Lower lobe of right lung (tissue), 2 donors: ENCODE results near the gene ZNF516. TPM values are rescaled to one million over a fixed set of nuclear protein-coding genes. Genes with fewer than 3 reads are reported as not detected.

ENCODE experiments used
- ATAC-seq, 2 donors: fragments of 200-7000 bp; cut with Tn5 transposase; one replicate each; pipeline ENCODE4 v1.9.1; 2020 to 2022; ENCODE audit warnings: mild to moderate bottlenecking in 2 of 2, moderate library complexity in 2 of 2
- DNase-seq: peaks from one replicate; pipeline ENCODE4 v3.0.0-alpha.2; 2020
- H3K27ac ChIP-seq: fragments of 200-600 bp; one replicate; pipeline ENCODE4 v1.8.0; 2022
- H3K27me3 ChIP-seq: fragments of 200-600 bp; one replicate; pipeline ENCODE4 v1.8.0; 2022; ENCODE audit warnings: low read depth
- H3K36me3 ChIP-seq: fragments of 200-600 bp; one replicate; pipeline ENCODE4 v1.8.0; 2022; ENCODE audit warnings: mild to moderate bottlenecking
- H3K4me1 ChIP-seq: fragments of 200-600 bp; one replicate; pipeline ENCODE4 v1.8.0; 2022
- H3K4me3 ChIP-seq: fragments of 200-600 bp; one replicate; pipeline ENCODE4 v1.8.0; 2022; ENCODE audit warnings: mild to moderate bottlenecking
- H3K9me3 ChIP-seq: fragments of 200-600 bp; one replicate; pipeline ENCODE4 v1.8.0; 2022
- intact Hi-C: fragments of 100-400 bp; cut with DNase I; formaldehyde crosslinking; loops from one replicate; pipeline ENCODE4 v1.11.0; 2022
- total RNA-seq: library from RNA; stranded (reverse); fragmentation: NEBNext Ultra II Directional; extraction: Animal tissue kit (Norgen Biotek cat#: 25700); gene quantifications from one replicate; pipeline ENCODE4 v1.2.1, GENCODE V29; 2021
- TF ChIP-seq, protein P1 (sequence below): fragments of 200-600 bp; IDR thresholded peaks from one replicate; pipeline ENCODE4 v1.8.0; 2022; ENCODE audit warnings: antibody characterized with exemption, mild to moderate bottlenecking
- donor health status: DM: no; HTN: yes; CAD: no; lungs with severe emphysema.

The ZNF516 gene
- total RNA-seq, 1 donor from 2014 or later = 28.8 TPM

DNA sequence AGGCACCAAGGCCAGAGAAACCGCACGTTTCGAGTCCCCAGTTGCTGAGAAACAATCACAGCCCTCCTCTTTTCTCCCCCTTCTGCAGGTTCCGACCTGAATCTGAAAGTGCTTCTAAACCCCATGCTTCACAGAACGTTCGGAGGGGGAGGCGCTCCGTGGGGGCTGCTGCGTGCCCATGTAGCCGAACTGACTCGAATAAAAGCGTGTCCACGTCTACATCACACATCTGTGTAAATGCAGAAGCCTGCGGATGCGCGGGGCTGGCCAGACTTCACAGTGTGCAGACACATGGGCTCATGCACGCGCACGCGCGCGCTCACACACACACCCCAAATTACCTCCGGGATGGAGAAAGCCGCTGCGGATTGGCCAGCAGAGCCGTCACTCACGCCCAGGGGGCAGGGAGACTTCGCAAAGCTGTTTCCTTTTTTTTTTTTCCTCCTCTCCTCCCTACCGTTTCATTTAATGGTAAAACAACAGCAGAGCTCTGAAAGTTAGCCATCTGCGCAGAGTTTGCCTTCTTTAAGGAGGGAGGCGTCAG is 2.3 kb downstream of the ZNF516 start:
- H3K27ac ChIP-seq = peak overlapping the region; percentile 75
- DNase-seq (peak; percentile 100), ATAC-seq (peak; percentile 93 to 94)
- peaks cover 34% of the 10 kb centered on the region for H3K4me1 ChIP-seq
- TF ChIP-seq, protein P1, sequence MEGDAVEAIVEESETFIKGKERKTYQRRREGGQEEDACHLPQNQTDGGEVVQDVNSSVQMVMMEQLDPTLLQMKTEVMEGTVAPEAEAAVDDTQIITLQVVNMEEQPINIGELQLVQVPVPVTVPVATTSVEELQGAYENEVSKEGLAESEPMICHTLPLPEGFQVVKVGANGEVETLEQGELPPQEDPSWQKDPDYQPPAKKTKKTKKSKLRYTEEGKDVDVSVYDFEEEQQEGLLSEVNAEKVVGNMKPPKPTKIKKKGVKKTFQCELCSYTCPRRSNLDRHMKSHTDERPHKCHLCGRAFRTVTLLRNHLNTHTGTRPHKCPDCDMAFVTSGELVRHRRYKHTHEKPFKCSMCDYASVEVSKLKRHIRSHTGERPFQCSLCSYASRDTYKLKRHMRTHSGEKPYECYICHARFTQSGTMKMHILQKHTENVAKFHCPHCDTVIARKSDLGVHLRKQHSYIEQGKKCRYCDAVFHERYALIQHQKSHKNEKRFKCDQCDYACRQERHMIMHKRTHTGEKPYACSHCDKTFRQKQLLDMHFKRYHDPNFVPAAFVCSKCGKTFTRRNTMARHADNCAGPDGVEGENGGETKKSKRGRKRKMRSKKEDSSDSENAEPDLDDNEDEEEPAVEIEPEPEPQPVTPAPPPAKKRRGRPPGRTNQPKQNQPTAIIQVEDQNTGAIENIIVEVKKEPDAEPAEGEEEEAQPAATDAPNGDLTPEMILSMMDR = no peak
- no peaks in the 10 kb centered on the region for H3K9me3 ChIP-seq
- H3K36me3 ChIP-seq = no peaks in the 10 kb centered on the region
- peak overlapping the region; percentile 85 for H3K4me3 ChIP-seq
- intact Hi-C loops = no loop called here
- no peaks in the 10 kb centered on the region for H3K27me3 ChIP-seq

DNA sequence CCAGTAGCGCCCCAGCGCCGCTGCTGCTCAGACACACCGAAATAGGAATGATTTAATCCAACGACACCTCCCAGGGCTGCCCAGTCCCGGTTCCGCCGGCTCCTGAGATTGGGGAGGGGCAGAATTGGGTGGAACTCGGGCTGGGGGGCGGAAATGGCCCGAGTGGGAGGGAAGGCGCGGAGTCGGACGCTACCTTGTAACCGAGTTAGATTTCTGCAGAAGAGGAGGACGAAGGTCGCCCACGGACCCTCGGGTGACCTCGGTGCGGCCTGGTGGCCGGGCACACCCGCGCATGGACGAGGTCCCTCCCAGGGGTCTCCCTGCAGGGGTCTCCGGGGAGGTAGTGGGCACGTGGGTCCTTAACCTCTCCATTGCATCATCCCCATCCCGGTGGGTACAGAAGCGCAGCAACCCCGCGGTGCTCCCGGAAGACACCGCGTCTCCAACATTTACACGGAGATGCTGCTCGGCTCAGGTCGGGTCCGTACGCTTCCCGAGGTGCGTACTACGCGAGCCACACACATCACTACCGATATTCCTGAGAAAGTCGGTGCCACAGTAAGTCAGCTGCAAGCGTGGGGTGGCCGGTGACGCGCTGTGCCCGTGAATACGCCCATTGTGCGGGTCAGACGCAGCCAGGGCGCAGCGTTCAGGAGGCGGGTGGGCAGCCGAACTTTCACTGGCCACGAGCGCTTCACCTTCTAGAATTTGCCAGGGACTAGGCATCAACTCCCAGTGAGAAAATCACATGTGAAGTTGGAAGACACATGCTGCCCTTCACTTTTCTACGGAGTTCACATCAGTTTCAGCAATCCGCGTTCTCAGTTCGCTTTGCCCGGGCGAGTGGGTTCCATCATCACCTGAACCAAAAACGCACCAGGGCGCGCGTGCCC is 3.0 kb downstream of the ZNF516 start:
- H3K4me1 ChIP-seq = peaks cover 34% of the 10 kb centered on the region
- H3K27me3 ChIP-seq = no peaks in the 10 kb centered on the region
- intact Hi-C loops = no loop called here
- H3K4me3 ChIP-seq = peak overlapping the region; percentile 85
- no peaks in the 10 kb centered on the region for H3K9me3 ChIP-seq
- DNase-seq (peak; percentile 71), ATAC-seq (peak; percentile 39 to 49)
- TF ChIP-seq, protein P1 = no peak
- no peaks in the 10 kb centered on the region for H3K36me3 ChIP-seq
- H3K27ac ChIP-seq = peak overlapping the region; percentile 75

DNA sequence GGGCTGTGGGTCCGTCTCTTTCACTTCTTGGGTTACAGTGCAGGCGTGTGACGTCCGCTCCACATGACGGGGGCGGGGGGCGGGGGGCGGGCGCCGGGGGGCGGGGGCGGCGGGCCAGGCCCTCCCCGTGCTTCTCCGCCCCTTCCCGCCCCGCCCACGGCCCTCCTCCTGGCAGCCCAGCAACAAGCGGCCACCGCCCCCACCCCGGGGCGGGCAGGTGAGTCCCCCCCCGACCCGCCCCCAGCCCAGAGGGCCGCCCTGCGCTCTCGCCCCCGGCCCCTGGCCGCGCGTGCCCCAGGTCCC is 3.6 kb downstream of the ZNF516 start:
- Histone ChIP-seq H3K36me3 (no peaks in the 10 kb centered on the region), H3K27ac (peak overlapping the region; percentile 75), H3K4me3 (peak overlapping the region; percentile 85), H3K27me3 (no peaks in the 10 kb centered on the region), H3K4me1 (peaks cover 37% of the 10 kb centered on the region), H3K9me3 (no peaks in the 10 kb centered on the region)
- peak; percentile 86 for DNase-seq
- intact Hi-C loops = no loop called here
- ATAC-seq = peak; percentile 63 to 74
- TF ChIP-seq, protein P1 = no peak

DNA sequence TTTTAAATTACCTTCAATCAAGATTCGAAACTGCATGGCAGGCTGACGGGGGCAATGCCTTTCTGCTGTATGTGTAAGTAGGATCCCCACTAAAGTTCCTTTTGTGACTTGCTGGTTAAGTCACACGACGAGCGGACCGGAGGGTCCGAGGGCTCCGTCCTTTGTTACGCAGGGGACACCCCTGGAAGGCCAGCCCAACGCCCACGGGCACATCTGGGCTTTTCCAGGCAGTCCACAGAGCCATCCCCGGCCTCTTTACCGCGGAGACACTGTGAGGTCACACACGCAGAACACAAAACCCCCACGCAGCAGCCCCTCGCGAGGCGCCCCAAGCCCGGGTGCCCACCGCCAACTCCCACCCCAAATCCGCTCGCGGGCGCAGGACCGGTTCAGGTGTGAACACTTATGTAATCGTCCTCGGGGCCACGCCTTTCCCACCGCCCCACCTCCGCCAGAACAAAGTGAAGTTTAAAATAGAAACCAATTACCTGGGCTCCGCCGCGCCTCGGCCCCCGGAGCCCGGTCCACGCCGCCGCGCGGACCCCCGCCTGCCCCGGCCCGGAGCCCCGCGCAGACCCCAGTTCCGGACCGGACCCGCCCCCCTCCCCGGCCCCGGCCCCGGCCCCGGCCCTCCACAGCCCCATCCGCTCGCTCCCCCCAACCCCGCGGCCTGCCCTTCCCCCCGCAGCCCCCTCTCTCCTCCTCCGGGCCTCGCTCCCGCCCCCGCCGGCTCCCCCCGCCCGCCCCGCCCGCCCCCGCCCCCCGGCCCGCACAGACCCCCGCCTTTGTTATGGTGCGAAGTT is 4.2 kb downstream of the ZNF516 start:
- intact Hi-C loops = no loop called here
- DNase-seq (peak; percentile 81), ATAC-seq (peak; percentile 33 to 48)
- no peaks in the 10 kb centered on the region for H3K27me3 ChIP-seq
- H3K9me3 ChIP-seq = no peaks in the 10 kb centered on the region
- H3K4me3 ChIP-seq = peak overlapping the region; percentile 85
- TF ChIP-seq, protein P1 = no peak
- peak overlapping the region; percentile 79 for H3K27ac ChIP-seq
- H3K4me1 ChIP-seq = peaks cover 41% of the 10 kb centered on the region
- H3K36me3 ChIP-seq = no peaks in the 10 kb centered on the region

DNA sequence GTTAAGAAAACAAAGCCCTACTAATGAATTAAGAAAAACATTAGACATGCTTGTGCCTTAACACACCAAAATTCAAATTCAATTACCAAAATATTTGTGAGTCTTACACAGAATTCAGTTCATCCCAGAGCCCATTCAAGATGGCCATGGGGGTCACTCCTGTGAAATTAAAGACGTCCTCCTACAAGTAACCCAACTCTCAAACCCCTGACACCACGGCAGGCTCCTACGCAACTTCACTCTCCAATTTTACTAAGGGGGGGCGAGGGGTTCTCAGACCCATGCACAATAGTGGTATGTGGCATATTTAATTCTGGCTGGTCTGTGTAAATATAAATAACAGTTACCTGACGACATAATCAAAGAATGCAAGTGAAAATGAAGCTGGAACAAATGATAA is 5.0 kb downstream of the ZNF516 start:
- Histone ChIP-seq H3K36me3 (no peaks in the 10 kb centered on the region), H3K27ac (peak overlapping the region; percentile 79), H3K4me1 (peaks cover 36% of the 10 kb centered on the region), H3K9me3 (no peaks in the 10 kb centered on the region), H3K4me3 (peak overlapping the region; percentile 85), H3K27me3 (no peaks in the 10 kb centered on the region)
- intact Hi-C loops = no loop called here
- no peak for DNase-seq
- no peak for ATAC-seq
- TF ChIP-seq, protein P1 = no peak
